Natural killer cell treated with Interleukin-12 subunit alpha and Interleukin-12 subunit beta and Interleukin-15 and Interleukin-18, amount 100 ng/mL, for 72 hours (primary cell): ENCODE results near the gene CENPF. TPM values are rescaled to one million over a fixed set of nuclear protein-coding genes. Genes with fewer than 3 reads are reported as not detected.

ENCODE experiments used
- ATAC-seq, 2 donors: fragments of 150-1000 bp; cut with Tn5 transposase in 1 of 2; sonication (Bioruptor Pico), chemical (Tn5 transposase) in 1 of 2; 2 replicates each; pipeline ENCODE4 v1.10.0; 2021
- DNase-seq: peaks from one replicate; pipeline ENCODE4 v3.0.0; 2022; ENCODE audit warnings: low spot score
- H3K27ac Mint-ChIP-seq, 2 donors: 1 replicate in 1 of 2; 2 replicates in 1 of 2; pipeline ENCODE4 v1.8.0; 2022; ENCODE audit warnings: mixed read lengths in 2 of 2, mild to moderate bottlenecking in 1 of 2, moderate library complexity in 1 of 2
- H3K27me3 Mint-ChIP-seq, 2 donors: 1 replicate in 1 of 2; 2 replicates in 1 of 2; pipeline ENCODE4 v1.8.0; 2022; ENCODE audit warnings: mixed read lengths in 2 of 2
- H3K36me3 Mint-ChIP-seq: one replicate; pipeline ENCODE4 v1.8.0; 2022; ENCODE audit warnings: mixed read lengths
- H3K4me1 Mint-ChIP-seq, 2 donors: 1 replicate in 1 of 2; 2 replicates in 1 of 2; pipeline ENCODE4 v1.8.0; 2022; ENCODE audit warnings: low read depth in 2 of 2, mixed read lengths in 2 of 2, mild to moderate bottlenecking in 1 of 2
- H3K4me3 Mint-ChIP-seq: one replicate; pipeline ENCODE4 v1.8.0; 2022; ENCODE audit warnings: mixed read lengths
- H3K9me3 Mint-ChIP-seq: 2 replicates; pipeline ENCODE4 v1.8.0; 2022; ENCODE audit warnings: mixed read lengths
- total RNA-seq, 2 donors: library from RNA; stranded (reverse); gene quantifications; one replicate each; pipeline ENCODE4 v1.2.3, GENCODE V29; 2022

CENPF gene
- total RNA-seq, 2 donors from 2014 or later = 28.7 to 56.7 TPM

- H3K27ac Mint-ChIP-seq = no peak overlapping the region
- H3K27me3 Mint-ChIP-seq = no peaks in the 10 kb centered on the region
- DNase-seq = no peak
- no peaks in the 10 kb centered on the region for H3K4me1 Mint-ChIP-seq
- H3K36me3 Mint-ChIP-seq = peaks cover 15% of the 10 kb centered on the region
- no peaks in the 10 kb centered on the region for H3K9me3 Mint-ChIP-seq
- no peak overlapping the region for H3K4me3 Mint-ChIP-seq
- no peak for ATAC-seq
Observed at GRCh38 chr1:214641214-214641895, 38.4 kb downstream of the CENPF start.

GRCh38 chr1:214643030-214643429 lies 40.0 kb downstream of the CENPF start:
- DNase-seq = no peak
- Mint-ChIP-seq H3K27me3 (no peaks in the 10 kb centered on the region), H3K4me3 (no peak overlapping the region), H3K36me3 (peaks cover 18% of the 10 kb centered on the region), H3K9me3 (no peaks in the 10 kb centered on the region), H3K4me1 (no peaks in the 10 kb centered on the region), H3K27ac (no peak overlapping the region)
- ATAC-seq = no peak

DNA sequence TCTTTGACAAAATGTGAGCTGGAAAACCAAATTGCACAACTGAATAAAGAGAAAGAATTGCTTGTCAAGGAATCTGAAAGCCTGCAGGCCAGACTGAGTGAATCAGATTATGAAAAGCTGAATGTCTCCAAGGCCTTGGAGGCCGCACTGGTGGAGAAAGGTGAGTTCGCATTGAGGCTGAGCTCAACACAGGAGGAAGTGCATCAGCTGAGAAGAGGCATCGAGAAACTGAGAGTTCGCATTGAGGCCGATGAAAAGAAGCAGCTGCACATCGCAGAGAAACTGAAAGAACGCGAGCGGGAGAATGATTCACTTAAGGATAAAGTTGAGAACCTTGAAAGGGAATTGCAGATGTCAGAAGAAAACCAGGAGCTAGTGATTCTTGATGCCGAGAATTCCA lies 42.7 kb downstream of the CENPF start:
- Mint-ChIP-seq H3K9me3 (no peaks in the 10 kb centered on the region), H3K27ac (no peak overlapping the region), H3K36me3 (peaks cover 24% of the 10 kb centered on the region), H3K4me1 (no peaks in the 10 kb centered on the region), H3K4me3 (no peak overlapping the region), H3K27me3 (no peaks in the 10 kb centered on the region)
- no peak for DNase-seq
- no peak for ATAC-seq

DNA sequence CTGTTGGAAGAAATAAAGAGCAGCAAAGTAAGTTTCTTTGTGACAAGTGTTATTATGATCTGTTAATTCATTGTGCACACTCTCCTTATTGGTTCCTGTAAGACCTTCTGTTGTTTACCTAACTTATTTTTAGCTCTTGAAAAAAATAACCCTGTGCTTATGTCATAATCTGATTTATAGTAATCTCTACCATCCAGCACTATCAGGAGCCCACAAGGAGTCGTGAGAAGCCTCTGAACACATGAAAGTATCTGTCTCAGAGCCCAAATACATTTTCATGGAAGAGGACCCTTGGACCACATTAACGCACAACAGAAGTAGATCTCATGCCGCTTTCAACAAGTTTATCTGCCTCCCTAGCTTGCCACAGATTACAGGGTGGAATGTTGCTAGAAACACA lies 45.8 kb downstream of the CENPF start:
- H3K27me3 Mint-ChIP-seq = no peaks in the 10 kb centered on the region
- ATAC-seq (no peak), DNase-seq (no peak)
- no peaks in the 10 kb centered on the region for H3K4me1 Mint-ChIP-seq
- no peak overlapping the region for H3K4me3 Mint-ChIP-seq
- no peak overlapping the region for H3K27ac Mint-ChIP-seq
- peaks cover 24% of the 10 kb centered on the region for H3K36me3 Mint-ChIP-seq
- H3K9me3 Mint-ChIP-seq = no peaks in the 10 kb centered on the region

DNA sequence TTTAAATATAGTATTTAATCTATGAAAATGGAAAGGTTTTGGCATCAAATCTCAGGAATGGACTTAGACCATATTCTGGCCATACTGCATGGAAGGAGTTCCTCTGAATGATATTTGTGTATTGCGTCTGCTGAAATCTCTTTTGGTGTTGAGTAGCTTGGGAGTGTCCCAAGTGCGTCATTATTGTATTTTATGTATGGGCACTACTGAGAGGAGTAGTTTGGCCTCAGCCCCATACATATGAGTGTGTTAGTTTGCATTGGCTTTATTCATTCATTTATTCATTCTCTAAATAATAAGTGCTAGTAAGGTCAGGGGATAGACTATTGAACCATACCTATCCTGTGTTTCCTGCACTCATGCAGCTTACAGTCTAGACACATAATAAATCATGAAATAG lies 46.6 kb downstream of the CENPF start:
- Mint-ChIP-seq H3K4me3 (no peak overlapping the region), H3K36me3 (peaks cover 23% of the 10 kb centered on the region)

DNA sequence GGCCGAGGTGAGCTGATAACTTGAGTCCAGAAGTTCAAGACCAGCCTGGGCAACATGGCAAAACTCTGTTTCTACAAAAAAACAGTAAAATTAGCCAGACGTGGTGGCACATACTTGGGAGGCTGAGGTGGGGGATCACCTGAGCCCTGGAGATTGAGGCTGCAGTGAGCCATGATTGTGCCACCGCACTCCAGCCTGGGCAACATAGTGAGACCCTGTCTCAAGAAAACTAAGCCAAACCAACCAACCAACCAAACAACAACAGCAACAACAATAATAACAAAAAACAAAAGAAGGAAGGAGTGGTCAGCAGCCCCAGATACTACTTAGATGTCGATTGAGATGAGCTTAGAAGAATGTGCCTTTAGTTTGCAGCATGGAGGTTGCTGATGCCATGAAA lies 47.7 kb downstream of the CENPF start:
- DNase-seq = no peak
- Mint-ChIP-seq H3K4me1 (no peaks in the 10 kb centered on the region), H3K27me3 (no peaks in the 10 kb centered on the region), H3K4me3 (no peak overlapping the region), H3K27ac (no peak overlapping the region), H3K36me3 (peaks cover 20% of the 10 kb centered on the region), H3K9me3 (no peaks in the 10 kb centered on the region)
- no peak for ATAC-seq

More for the DNA sequence above, 46.6 kb downstream of the CENPF start:
- DNase-seq (no peak), ATAC-seq (no peak)
- H3K9me3 Mint-ChIP-seq = no peaks in the 10 kb centered on the region
- no peak overlapping the region for H3K27ac Mint-ChIP-seq
- no peaks in the 10 kb centered on the region for H3K27me3 Mint-ChIP-seq
- H3K4me1 Mint-ChIP-seq = no peaks in the 10 kb centered on the region

DNA sequence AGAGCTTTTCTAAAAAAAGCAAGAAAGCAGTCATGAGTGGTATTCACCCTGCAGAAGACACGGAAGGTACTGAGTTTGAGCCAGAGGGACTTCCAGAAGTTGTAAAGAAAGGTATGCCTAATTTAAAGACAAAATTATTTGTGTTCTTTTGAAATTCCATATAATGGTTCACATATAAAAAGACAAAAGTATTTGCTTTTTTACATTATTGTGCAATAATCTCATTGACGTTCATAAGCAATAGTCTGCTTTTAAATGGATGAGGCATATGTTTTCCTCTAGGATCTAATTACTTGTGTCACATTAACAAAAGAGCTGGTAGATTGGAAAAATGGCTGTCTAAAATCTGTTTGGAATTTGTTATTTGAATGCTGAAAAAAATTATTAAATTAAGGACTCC lies 54.3 kb downstream of the CENPF start:
- Mint-ChIP-seq H3K4me1 (no peaks in the 10 kb centered on the region), H3K27ac (no peak overlapping the region), H3K27me3 (no peaks in the 10 kb centered on the region), H3K4me3 (no peak overlapping the region), H3K9me3 (no peaks in the 10 kb centered on the region), H3K36me3 (peaks cover 14% of the 10 kb centered on the region)
- ATAC-seq (no peak), DNase-seq (no peak)

DNA sequence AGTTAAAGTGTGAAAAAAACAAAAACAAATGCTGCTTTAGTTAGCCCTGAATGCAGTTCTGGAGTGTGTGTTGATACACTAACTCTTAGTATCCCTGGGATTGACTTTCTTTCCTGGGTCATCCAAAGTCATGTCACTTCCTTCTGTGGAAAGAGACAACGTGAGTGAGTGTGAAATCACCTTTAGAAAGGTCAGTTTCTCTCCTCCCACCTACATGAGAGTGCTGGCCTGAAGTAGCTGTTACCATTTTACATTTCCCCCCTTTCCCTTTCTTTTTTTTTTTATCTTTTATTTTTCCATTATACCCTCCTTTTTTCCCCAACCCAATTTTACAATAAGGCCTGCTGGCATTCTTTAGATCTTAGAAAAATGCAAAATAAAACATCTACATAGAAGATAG lies 55.2 kb downstream of the CENPF start:
- Mint-ChIP-seq H3K27me3 (no peaks in the 10 kb centered on the region), H3K4me3 (no peak overlapping the region), H3K27ac (no peak overlapping the region), H3K36me3 (peaks cover 14% of the 10 kb centered on the region), H3K4me1 (no peaks in the 10 kb centered on the region), H3K9me3 (no peaks in the 10 kb centered on the region)
- DNase-seq (no peak), ATAC-seq (no peak)

- ATAC-seq = no peak
- no peak for DNase-seq
- no peaks in the 10 kb centered on the region for H3K27me3 Mint-ChIP-seq
Observed at GRCh38 chr1:214658785-214659184, 55.8 kb downstream of the CENPF start.

GRCh38 chr1:214660190-214660589 lies 57.2 kb downstream of the CENPF start:
- Mint-ChIP-seq H3K27me3 (no peaks in the 10 kb centered on the region), H3K4me3 (no peak overlapping the region), H3K9me3 (no peaks in the 10 kb centered on the region), H3K4me1 (no peaks in the 10 kb centered on the region), H3K36me3 (peaks cover 9% of the 10 kb centered on the region), H3K27ac (no peak overlapping the region)
- ATAC-seq (no peak), DNase-seq (no peak)

More at GRCh38 chr1:214658785-214659184, 55.8 kb downstream of the CENPF start:
- Mint-ChIP-seq H3K27ac (no peak overlapping the region), H3K4me1 (no peaks in the 10 kb centered on the region), H3K36me3 (peaks cover 14% of the 10 kb centered on the region), H3K4me3 (no peak overlapping the region), H3K9me3 (no peaks in the 10 kb centered on the region)

DNA sequence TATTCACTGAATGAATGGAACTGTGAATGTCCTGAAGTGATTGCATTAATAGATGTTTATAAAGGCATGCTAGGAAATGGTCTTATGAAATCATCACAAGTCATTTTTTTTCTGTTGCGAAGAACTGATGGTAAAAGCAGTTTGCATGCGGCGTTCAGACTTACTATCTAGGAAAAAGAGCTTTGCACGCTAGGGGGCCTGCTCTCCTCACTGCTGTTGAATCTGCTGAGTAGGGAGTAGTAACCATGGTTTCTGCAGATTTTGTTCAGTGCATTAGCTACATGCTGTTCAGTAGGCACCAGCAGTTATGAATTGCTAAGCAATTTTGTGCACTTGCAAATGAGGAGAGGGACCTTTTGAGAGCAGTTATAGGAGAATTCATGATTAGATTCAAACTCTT lies 57.9 kb downstream of the CENPF start:
- Mint-ChIP-seq H3K27ac (no peak overlapping the region), H3K4me1 (no peaks in the 10 kb centered on the region), H3K4me3 (no peak overlapping the region), H3K27me3 (no peaks in the 10 kb centered on the region), H3K9me3 (no peaks in the 10 kb centered on the region), H3K36me3 (peaks cover 9% of the 10 kb centered on the region)
- ATAC-seq (no peak), DNase-seq (no peak)

DNA sequence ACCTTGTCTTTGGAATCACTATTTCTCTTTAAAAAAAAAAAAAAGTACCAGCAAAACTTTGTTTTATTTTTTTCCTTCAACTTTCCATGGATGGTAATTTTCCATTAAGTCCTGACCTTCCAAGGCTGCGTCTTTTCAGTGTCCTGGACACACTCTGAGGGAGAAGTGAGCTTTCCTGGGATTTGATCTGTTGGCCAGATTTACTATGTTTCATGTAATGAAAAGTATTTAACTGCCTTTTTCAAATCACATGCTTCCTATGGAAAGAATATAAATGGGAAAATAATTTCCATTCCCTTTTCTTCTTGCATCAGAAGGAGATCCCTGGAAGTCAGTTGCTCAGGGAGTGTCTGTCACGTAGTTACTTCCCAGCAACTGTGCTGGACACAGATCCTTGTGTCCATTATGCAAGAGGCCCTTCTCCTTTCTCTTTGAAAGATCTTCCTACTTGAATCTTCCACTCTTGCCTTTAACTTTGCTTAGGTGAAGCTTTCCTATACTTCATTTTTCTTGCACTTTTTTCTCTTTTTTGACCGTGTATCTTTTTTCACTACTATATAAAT lies 59.3 kb downstream of the CENPF start:
- DNase-seq (no peak), ATAC-seq (no peak)
- no peaks in the 10 kb centered on the region for H3K4me1 Mint-ChIP-seq
- no peaks in the 10 kb centered on the region for H3K9me3 Mint-ChIP-seq
- no peak overlapping the region for H3K27ac Mint-ChIP-seq
- peaks cover 1% of the 10 kb centered on the region for H3K36me3 Mint-ChIP-seq
- H3K4me3 Mint-ChIP-seq = no peak overlapping the region
- no peaks in the 10 kb centered on the region for H3K27me3 Mint-ChIP-seq

GRCh38 chr1:214664651-214665433 lies 61.8 kb downstream of the CENPF start:
- H3K4me1 Mint-ChIP-seq = no peaks in the 10 kb centered on the region
- H3K36me3 Mint-ChIP-seq = no peaks in the 10 kb centered on the region
- no peaks in the 10 kb centered on the region for H3K9me3 Mint-ChIP-seq
- ATAC-seq = no peak
- H3K27ac Mint-ChIP-seq = no peak overlapping the region
- DNase-seq = no peak
- H3K27me3 Mint-ChIP-seq = no peaks in the 10 kb centered on the region
- H3K4me3 Mint-ChIP-seq = no peak overlapping the region

DNA sequence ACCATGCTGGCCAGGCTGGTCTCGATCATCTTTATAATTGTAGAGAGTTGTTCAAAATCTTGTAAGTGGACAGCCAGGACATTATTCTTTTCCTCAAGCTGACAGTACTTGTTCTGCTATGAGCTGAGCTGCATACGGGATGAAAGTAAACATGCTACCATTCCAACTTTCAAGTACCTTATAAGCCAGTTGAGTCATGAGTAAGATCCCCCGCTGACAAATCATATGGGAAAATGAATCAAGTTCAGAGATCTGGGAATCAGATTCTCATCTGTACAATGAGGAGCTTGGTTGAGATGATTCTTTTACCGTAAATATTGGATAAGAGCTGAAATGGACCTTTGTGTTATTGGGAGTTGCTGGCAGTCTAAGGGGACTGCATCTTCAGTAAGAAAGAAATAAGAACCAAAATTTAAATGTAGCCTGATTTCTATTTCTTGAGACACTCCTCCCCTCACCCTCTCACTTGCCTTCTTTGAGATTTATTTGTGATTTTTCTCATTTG lies 62.7 kb downstream of the CENPF start:
- H3K9me3 Mint-ChIP-seq = no peaks in the 10 kb centered on the region
- H3K27ac Mint-ChIP-seq = no peak overlapping the region
- H3K4me1 Mint-ChIP-seq = no peaks in the 10 kb centered on the region
- no peak for ATAC-seq
- no peaks in the 10 kb centered on the region for H3K36me3 Mint-ChIP-seq
- no peak overlapping the region for H3K4me3 Mint-ChIP-seq
- no peak for DNase-seq
- H3K27me3 Mint-ChIP-seq = no peaks in the 10 kb centered on the region
